ENCODE measurements around the gene NPC2.

DNA sequence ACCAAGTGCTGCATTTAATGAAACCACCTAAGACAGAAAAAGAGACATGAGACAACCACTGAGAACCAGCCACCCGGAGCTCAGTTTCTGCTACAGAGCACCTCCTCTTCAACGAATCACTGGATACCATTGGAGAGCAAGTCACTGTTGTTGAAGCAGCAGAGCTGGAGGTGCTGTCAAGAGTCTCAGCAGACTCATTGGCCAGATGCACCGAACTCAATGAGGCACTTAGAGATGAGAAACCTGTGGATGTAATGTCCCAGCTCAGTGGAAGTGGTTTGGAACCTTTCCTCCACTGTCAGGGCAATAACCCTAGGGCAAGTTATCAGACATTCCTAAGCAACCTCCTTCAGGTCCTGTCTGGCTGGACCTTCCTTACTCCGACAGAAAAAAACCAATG, 13.1 kb downstream of the NPC2 start:
- TF ChIP-seq, protein P1, sequence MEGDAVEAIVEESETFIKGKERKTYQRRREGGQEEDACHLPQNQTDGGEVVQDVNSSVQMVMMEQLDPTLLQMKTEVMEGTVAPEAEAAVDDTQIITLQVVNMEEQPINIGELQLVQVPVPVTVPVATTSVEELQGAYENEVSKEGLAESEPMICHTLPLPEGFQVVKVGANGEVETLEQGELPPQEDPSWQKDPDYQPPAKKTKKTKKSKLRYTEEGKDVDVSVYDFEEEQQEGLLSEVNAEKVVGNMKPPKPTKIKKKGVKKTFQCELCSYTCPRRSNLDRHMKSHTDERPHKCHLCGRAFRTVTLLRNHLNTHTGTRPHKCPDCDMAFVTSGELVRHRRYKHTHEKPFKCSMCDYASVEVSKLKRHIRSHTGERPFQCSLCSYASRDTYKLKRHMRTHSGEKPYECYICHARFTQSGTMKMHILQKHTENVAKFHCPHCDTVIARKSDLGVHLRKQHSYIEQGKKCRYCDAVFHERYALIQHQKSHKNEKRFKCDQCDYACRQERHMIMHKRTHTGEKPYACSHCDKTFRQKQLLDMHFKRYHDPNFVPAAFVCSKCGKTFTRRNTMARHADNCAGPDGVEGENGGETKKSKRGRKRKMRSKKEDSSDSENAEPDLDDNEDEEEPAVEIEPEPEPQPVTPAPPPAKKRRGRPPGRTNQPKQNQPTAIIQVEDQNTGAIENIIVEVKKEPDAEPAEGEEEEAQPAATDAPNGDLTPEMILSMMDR (IDR thresholded peaks at IDR 0.05; ENCODE audit: poor library complexity, severe bottlenecking): no peak
- TF ChIP-seq EZH2 (IDR thresholded peaks at IDR 0.05; ENCODE audit: borderline replicate concordance, insufficient read depth, low read length, poor library complexity, severe bottlenecking): no peak
- no peak for TF ChIP-seq POLR2AphosphoS5 (IDR thresholded peaks at IDR 0.05)
- TF ChIP-seq TAF1 (IDR thresholded peaks at IDR 0.05; ENCODE audit: low read depth): no peak
- TF ChIP-seq EP300 (conservative IDR thresholded peaks at IDR 0.05; ENCODE audit: poor library complexity, severe bottlenecking): no peak
- no peak for TF ChIP-seq MXI1 (conservative IDR thresholded peaks at IDR 0.05; ENCODE audit: poor library complexity, severe bottlenecking)
- TF ChIP-seq, protein P2, sequence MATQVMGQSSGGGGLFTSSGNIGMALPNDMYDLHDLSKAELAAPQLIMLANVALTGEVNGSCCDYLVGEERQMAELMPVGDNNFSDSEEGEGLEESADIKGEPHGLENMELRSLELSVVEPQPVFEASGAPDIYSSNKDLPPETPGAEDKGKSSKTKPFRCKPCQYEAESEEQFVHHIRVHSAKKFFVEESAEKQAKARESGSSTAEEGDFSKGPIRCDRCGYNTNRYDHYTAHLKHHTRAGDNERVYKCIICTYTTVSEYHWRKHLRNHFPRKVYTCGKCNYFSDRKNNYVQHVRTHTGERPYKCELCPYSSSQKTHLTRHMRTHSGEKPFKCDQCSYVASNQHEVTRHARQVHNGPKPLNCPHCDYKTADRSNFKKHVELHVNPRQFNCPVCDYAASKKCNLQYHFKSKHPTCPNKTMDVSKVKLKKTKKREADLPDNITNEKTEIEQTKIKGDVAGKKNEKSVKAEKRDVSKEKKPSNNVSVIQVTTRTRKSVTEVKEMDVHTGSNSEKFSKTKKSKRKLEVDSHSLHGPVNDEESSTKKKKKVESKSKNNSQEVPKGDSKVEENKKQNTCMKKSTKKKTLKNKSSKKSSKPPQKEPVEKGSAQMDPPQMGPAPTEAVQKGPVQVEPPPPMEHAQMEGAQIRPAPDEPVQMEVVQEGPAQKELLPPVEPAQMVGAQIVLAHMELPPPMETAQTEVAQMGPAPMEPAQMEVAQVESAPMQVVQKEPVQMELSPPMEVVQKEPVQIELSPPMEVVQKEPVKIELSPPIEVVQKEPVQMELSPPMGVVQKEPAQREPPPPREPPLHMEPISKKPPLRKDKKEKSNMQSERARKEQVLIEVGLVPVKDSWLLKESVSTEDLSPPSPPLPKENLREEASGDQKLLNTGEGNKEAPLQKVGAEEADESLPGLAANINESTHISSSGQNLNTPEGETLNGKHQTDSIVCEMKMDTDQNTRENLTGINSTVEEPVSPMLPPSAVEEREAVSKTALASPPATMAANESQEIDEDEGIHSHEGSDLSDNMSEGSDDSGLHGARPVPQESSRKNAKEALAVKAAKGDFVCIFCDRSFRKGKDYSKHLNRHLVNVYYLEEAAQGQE (IDR thresholded peaks at IDR 0.05; ENCODE audit: borderline replicate concordance): no peak
- no peak for TF ChIP-seq RAD21 (conservative IDR thresholded peaks at IDR 0.05)
- TF ChIP-seq SMC3 (conservative IDR thresholded peaks at IDR 0.05; ENCODE audit: poor library complexity): no peak

Data from neural cell (in vitro differentiated cells).